Left lung (tissue), 10 donors: Measurements from ENCODE around the gene NAV1. TPM values are rescaled to one million over a fixed set of nuclear protein-coding genes. Genes with fewer than 3 reads are reported as not detected.
"Not testable (repeated sequence)": the region's sequence is repeated elsewhere in the genome, so short reads cannot be mapped to it uniquely, and the experiment has no call there.

Experiments
- ATAC-seq: fragments of 200-7000 bp; cut with Tn5 transposase; one replicate; pipeline ENCODE4 v1.9.1; 2020; ENCODE audit warnings: moderate library complexity
- DNase-seq, 4 donors: peaks; one replicate each; pipeline ENCODE4 v3.0.0-alpha.2; 2013 to 2020
- H3K27ac ChIP-seq, 2 donors: fragments of 200-600 bp; sonication (generic) in 1 of 2; one replicate each; pipeline versions ENCODE4 v1.5.0 to v1.8.0; 2020 to 2021
- H3K27me3 ChIP-seq, 2 donors: fragments of 200-600 bp; sonication (generic) in 1 of 2; one replicate each; pipeline versions ENCODE4 v1.5.0 to v1.8.0; 2020 to 2021
- H3K36me3 ChIP-seq, 2 donors: fragments of 200-600 bp; sonication (generic) in 1 of 2; one replicate each; pipeline versions ENCODE4 v1.5.0 to v1.8.0; 2020 to 2021
- H3K4me1 ChIP-seq, 2 donors: fragments of 200-600 bp; one replicate each; pipeline ENCODE4 v1.8.0; 2021
- H3K4me3 ChIP-seq, 2 donors: fragments of 200-600 bp; sonication (generic) in 1 of 2; one replicate each; pipeline versions ENCODE4 v1.5.0 to v1.8.0; 2020 to 2021; ENCODE audit warnings: mild to moderate bottlenecking in 1 of 2
- H3K9me3 ChIP-seq, 2 donors: fragments of 200-600 bp; sonication (generic) in 1 of 2; one replicate each; pipeline versions ENCODE4 v1.5.0 to v1.8.0; 2020 to 2021
- intact Hi-C, 2 donors: fragments of 100-400 bp; cut with DNase I; formaldehyde crosslinking; loops; one replicate each; pipeline versions ENCODE4 v1.11.2 to v1.14.2; 2022
- polyA plus RNA-seq, 6 donors: library from polyadenylated mRNA; unstranded; fragments of 120-200 nt; gene quantifications; one replicate each; pipeline ENCODE4 v1.2.1, GENCODE V29; 2013; ENCODE audit not compliant: insufficient read length in 6 of 6
- total RNA-seq, 2 donors: library from RNA; stranded (reverse); fragmentation: NEBNext Ultra II Directional; extraction: Animal tissue kit (Norgen Biotek cat#: 25700); gene quantifications; one replicate each; pipeline ENCODE4 v1.2.1, GENCODE V29; 2021
- TF ChIP-seq, protein P1 (sequence below), 2 donors: fragments of 200-600 bp; sonication (generic) in 1 of 2; IDR thresholded peaks; one replicate each; pipeline versions ENCODE4 v1.5.0 to v1.8.0; 2021; ENCODE audit warnings: antibody characterized with exemption in 2 of 2
- donor health status: DM: no; HTN: yes; CAD: no.
- donor health status: DM: no; HTN: no; CAD: no.

The NAV1 gene
- total and polyA plus RNA-seq, 8 donors = 20.2 to 41.5 (median 27.9) TPM

DNA sequence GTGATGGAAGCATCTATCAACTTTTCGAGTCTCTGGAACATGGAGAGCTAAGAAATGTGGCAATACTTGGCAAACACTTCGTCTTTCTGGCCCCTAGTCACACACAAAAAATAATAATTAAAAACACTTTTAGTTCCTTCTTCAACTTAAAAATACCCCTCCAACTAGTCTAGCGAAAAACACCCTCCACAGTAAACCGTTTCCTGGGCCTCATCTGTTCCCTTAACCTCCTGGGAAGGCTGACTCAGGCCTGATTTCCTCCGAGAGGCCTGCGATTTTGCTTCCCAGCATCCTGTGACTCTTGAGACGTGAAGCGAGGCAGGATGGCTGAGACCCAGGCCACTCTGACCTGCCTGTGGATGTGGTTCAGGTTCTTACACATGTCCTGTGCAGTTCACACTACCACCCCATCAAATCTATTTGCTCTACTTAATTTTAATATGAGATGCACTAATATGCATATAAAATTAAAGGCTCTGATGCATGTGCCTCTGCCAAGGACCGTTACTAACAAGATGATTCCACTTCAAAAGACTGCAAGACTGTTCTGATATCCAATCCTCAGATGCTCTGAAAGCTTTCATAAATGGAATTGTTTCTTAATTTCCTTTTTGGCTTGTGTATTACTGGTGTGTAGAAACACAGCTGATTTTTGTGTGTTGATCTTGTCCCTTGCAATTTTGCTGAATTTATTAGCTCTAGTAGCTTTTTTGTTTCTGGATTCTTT lies 3.5 kb downstream of the NAV1 start:
- Histone ChIP-seq H3K4me1 (peaks cover 18 to 88% of the 10 kb centered on the region in 2 donors), H3K9me3 (no peaks in the 10 kb centered on the region), H3K4me3 (no peak overlapping the region), H3K27me3 (peaks cover 0 to 29% of the 10 kb centered on the region in 2 donors), H3K36me3 (no peaks in the 10 kb centered on the region), H3K27ac (peak overlapping the region; percentile 64 to 77)
- DNase-seq (peak in 1 of 4 donors; percentile 48), ATAC-seq (no peak)
- TF ChIP-seq, protein P1, sequence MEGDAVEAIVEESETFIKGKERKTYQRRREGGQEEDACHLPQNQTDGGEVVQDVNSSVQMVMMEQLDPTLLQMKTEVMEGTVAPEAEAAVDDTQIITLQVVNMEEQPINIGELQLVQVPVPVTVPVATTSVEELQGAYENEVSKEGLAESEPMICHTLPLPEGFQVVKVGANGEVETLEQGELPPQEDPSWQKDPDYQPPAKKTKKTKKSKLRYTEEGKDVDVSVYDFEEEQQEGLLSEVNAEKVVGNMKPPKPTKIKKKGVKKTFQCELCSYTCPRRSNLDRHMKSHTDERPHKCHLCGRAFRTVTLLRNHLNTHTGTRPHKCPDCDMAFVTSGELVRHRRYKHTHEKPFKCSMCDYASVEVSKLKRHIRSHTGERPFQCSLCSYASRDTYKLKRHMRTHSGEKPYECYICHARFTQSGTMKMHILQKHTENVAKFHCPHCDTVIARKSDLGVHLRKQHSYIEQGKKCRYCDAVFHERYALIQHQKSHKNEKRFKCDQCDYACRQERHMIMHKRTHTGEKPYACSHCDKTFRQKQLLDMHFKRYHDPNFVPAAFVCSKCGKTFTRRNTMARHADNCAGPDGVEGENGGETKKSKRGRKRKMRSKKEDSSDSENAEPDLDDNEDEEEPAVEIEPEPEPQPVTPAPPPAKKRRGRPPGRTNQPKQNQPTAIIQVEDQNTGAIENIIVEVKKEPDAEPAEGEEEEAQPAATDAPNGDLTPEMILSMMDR (IDR thresholded peaks at IDR 0.05) = no peak
- intact Hi-C loops = no loop called here

DNA sequence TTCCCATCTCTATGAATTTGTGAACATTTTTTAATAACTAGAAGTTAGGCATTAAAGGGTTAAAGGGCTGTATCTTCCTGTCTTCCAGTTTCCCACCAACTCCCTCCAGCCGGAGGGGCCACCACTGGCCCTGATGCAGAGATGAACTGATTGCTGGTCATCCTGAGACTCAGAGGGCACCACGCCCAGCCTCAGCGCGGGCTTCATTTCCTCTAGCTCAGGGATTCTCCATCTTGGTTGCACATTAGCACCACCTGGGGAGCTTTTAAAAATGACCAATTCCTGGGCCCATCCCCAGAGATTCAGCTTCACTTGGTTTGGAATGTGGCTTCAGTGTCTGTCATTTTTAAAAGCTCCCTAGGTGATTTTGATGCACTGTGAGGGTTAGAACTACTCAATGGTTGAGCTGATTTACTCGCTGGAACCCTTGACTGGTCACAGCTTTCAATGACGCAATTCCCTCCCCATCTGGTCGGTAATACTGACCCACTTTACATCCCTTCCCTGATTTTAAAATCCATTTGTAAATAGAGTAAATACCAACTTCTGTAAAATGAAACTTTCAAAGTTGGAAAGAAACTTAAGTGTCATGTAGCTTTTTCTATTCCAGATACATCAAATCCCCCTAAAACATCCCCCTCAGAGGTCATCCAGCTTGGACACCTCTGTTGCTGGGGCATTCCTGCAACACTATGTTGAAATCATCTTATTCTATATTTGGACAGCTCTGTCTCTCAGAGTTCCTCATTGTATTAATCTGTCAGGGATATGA lies 5.1 kb downstream of the NAV1 start:
- intact Hi-C loops = no loop called here
- Histone ChIP-seq H3K27ac (peak overlapping the region in 1 of 2 donors; percentile 23), H3K36me3 (no peaks in the 10 kb centered on the region), H3K9me3 (no peaks in the 10 kb centered on the region), H3K4me3 (no peak overlapping the region), H3K4me1 (peaks cover 8 to 74% of the 10 kb centered on the region in 2 donors), H3K27me3 (peaks cover 0 to 13% of the 10 kb centered on the region in 2 donors)
- DNase-seq (no peak), ATAC-seq (no peak)
- TF ChIP-seq, protein P1 (IDR thresholded peaks at IDR 0.05) = no peak

DNA sequence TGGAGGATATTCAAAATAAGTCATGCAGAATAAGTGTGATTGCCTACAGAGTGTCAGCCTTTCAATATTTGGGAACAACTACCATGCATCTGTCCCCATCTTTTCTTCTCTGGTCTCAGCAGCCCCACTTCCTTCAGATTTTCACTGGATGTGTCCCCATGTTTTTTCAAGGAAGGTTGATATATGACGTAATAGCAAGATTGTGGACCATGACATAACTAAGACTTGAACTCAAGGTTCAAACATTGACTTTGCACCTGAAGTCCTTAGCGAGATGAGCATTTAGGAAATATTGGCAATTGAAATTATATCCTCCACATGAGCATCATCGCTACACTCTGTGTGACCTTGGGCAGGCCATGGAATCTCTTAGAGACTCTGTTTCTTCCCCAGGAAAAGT lies 5.8 kb downstream of the NAV1 start:
- TF ChIP-seq, protein P1 (IDR thresholded peaks at IDR 0.05) = no peak

DNA sequence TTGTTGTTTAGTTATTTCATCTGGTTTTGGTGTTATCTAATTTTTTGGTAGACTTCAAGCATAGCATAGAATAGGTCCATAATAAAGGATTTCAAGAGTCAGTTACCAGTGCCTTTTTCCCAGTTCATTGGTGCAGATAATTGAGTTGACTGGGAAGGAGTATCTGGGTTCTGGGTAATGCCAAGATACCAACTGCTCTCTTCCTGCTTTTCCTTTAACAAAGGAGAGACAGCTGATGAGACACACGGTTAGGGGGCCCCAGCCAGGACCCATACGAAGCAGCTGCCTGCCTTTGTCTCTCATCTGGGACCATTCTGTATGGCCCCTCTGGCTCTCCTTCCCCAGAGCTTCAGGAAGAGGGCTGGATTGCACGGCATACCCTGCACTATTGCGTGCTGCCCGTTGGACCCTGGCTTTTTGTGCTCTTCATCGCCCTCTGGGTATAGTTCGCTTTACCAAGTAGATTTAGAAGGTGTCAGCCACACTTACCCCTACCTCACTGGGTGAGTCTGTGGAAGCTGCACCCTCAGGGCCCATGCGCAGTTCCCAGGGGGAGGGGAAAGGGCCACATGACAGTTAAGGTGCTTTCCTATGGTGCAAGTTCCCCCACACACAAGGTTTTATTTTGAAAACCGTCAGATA lies 7.0 kb downstream of the NAV1 start:
- Histone ChIP-seq H3K9me3 (no peaks in the 10 kb centered on the region), H3K27me3 (no peaks in the 10 kb centered on the region), H3K36me3 (no peaks in the 10 kb centered on the region), H3K4me1 (peaks cover 3 to 65% of the 10 kb centered on the region in 2 donors), H3K27ac (peak overlapping the region in 1 of 2 donors; percentile 33), H3K4me3 (no peak overlapping the region)
- TF ChIP-seq, protein P1 (IDR thresholded peaks at IDR 0.05) = no peak
- ATAC-seq (no peak), DNase-seq (no peak)
- intact Hi-C loops = no loop called here

More for the DNA sequence above, 5.8 kb downstream of the NAV1 start:
- intact Hi-C loops = no loop called here
- Histone ChIP-seq H3K4me1 (peaks cover 8 to 71% of the 10 kb centered on the region in 2 donors), H3K4me3 (no peak overlapping the region), H3K27ac (no peak overlapping the region), H3K9me3 (no peaks in the 10 kb centered on the region), H3K27me3 (peaks cover 0 to 6% of the 10 kb centered on the region in 2 donors), H3K36me3 (no peaks in the 10 kb centered on the region)
- ATAC-seq = no peak
- no peak for DNase-seq

DNA sequence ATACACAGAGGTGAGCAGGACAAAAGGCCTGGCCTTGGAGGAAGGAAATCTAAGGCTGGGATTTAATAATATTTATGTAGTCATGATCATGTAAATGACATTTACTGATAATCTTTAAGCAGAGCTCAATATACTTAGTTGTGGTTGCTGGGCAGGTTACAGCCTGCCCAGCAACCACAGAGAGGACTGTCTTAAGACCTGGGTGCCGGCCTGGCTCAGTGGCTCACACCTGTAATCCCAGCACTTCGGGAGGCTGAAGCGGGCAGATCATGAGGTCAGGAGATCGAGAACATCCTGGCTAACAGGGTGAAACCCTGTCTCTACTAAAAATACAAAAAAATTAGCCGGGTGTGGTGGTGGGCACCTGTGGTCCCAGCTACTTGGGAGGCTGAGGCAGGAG lies 10.6 kb downstream of the NAV1 start:
- intact Hi-C loops, H3K27me3 ChIP-seq, ATAC-seq: not testable (repeated sequence)

More for the DNA sequence above, 10.6 kb downstream of the NAV1 start:
- not testable (repeated sequence) for H3K27ac ChIP-seq, H3K36me3 ChIP-seq, DNase-seq, H3K9me3 ChIP-seq, H3K4me3 ChIP-seq
- H3K4me1 ChIP-seq = peaks cover 3 to 64% of the 10 kb centered on the region in 2 donors
